ENCODE data around the gene MIF. TPM values are rescaled to one million over a fixed set of nuclear protein-coding genes. Genes with fewer than 3 reads are reported as not detected.

MIF gene
- total RNA-seq, 1 donor from 2014 or later: 308 TPM

Other genes starting within 250 kb of the MIF start
- gene RGL4, start 203.4 kb upstream of the MIF start, total RNA-seq: 0.42 and 0.81 TPM in 2 replicates
- 4.0 and 4.9 TPM in 2 replicates for gene ZNF70, start 143.3 kb upstream of the MIF start, total RNA-seq
- gene VPREB3, start 140.0 kb upstream of the MIF start, total RNA-seq: 15.0 and 15.9 TPM in 2 replicates
- gene C22orf15, start 131.4 kb upstream of the MIF start, total RNA-seq: 0.31 and 0.37 TPM in 2 replicates
- gene CHCHD10, start 126.4 kb upstream of the MIF start, total RNA-seq: 63.4 and 68.8 TPM in 2 replicates
- 3.6 TPM in 2 replicates for gene MMP11, start 121.5 kb upstream of the MIF start, total RNA-seq
- gene SMARCB1, start 107.4 kb upstream of the MIF start, total RNA-seq: 156 and 161 TPM in 2 replicates
- 15.4 and 18.3 TPM in 2 replicates for gene DERL3, start 55.4 kb upstream of the MIF start, total RNA-seq
- gene SLC2A11, start 36.5 kb upstream of the MIF start, total RNA-seq: 24.0 and 30.2 TPM in 2 replicates
- gene GSTT2B, start 66.8 kb downstream of the MIF start, total RNA-seq: not detected in 2 replicates
- gene DDTL, start 72.5 kb downstream of the MIF start, total RNA-seq: 2.4 and 3.1 TPM in 2 replicates
- 107 and 113 TPM in 2 replicates for gene DDT, start 80.1 kb downstream of the MIF start, total RNA-seq
- not detected in 2 replicates for gene GSTT2, start 85.8 kb downstream of the MIF start, total RNA-seq
- gene GSTT4, start 111.1 kb downstream of the MIF start, total RNA-seq: not detected in 2 replicates
- gene CABIN1, start 116.9 kb downstream of the MIF start, total RNA-seq: 56.9 and 65.4 TPM in 2 replicates